Liver (tissue), 9 donors: Measurements from ENCODE around the gene KCNS1. TPM values are rescaled to one million over a fixed set of nuclear protein-coding genes. Genes with fewer than 3 reads are reported as not detected.

Experiments used
- DNase-seq: peaks from one replicate; pipeline ENCODE4 v3.0.0-alpha.2; 2017; ENCODE audit warnings: low spot score
- H3K27ac ChIP-seq, 2 donors: one replicate each; pipeline ENCODE4 v1.7.0; 2013; ENCODE audit warnings: inconsistent platforms in 2 of 2, low read length in 2 of 2, control low read depth in 1 of 2, low read depth in 1 of 2, mild to moderate bottlenecking in 1 of 2
- H3K27me3 ChIP-seq, 4 donors: one replicate each; pipeline versions ENCODE4 v1.6.1 to v1.7.0; 2013; ENCODE audit warnings: low read length in 3 of 4, inconsistent platforms in 1 of 4, mild to moderate bottlenecking in 1 of 4, moderate library complexity in 1 of 4; ENCODE audit not compliant: control insufficient read depth in 4 of 4, insufficient read depth in 4 of 4
- H3K36me3 ChIP-seq, 4 donors: one replicate each; pipeline versions ENCODE4 v1.6.1 to v1.7.0; 2013; ENCODE audit warnings: low read length in 3 of 4, mild to moderate bottlenecking in 3 of 4, low read depth in 1 of 4, moderate library complexity in 1 of 4; ENCODE audit not compliant: control insufficient read depth in 4 of 4, insufficient read depth in 3 of 4
- H3K4me1 ChIP-seq, 4 donors: one replicate each; pipeline versions ENCODE4 v1.6.1 to v1.7.0; 2013; ENCODE audit warnings: low read length in 3 of 4, mild to moderate bottlenecking in 3 of 4, moderate library complexity in 1 of 4; ENCODE audit not compliant: control insufficient read depth in 4 of 4, insufficient read depth in 4 of 4
- H3K4me3 ChIP-seq, 3 donors: one replicate each; pipeline versions ENCODE4 v1.6.1 to v1.7.0; 2013; ENCODE audit warnings: low read length in 3 of 3, control low read depth in 1 of 3, low read depth in 1 of 3, mild to moderate bottlenecking in 1 of 3
- H3K9ac ChIP-seq, 2 donors: one replicate each; pipeline ENCODE4 v1.7.0; 2013; ENCODE audit warnings: low read length in 2 of 2, mild to moderate bottlenecking in 2 of 2, moderate library complexity in 2 of 2, control low read depth in 1 of 2, low read depth in 1 of 2
- H3K9me3 ChIP-seq, 4 donors: one replicate each; pipeline versions ENCODE4 v1.6.1 to v1.7.0; 2013; ENCODE audit warnings: low read length in 3 of 4; ENCODE audit not compliant: control insufficient read depth in 4 of 4
- FOXA1 ChIP-seq: IDR thresholded peaks from 2 replicates; pipeline ENCODE4 v1.6.1; 2016; ENCODE audit warnings: antibody characterized with exemption
- FOXA2 ChIP-seq: IDR thresholded peaks from 2 replicates; pipeline ENCODE4 v1.6.1; 2016; ENCODE audit warnings: antibody characterized with exemption
- GABPA ChIP-seq, 2 donors: IDR thresholded peaks in 1 of 2; conservative IDR thresholded peaks in 1 of 2; 2 replicates each; pipeline ENCODE4 v1.6.1; 2016; ENCODE audit warnings: antibody characterized with exemption in 2 of 2, mild to moderate bottlenecking in 1 of 2, moderate library complexity in 1 of 2
- HNF4A ChIP-seq, 2 donors: conservative IDR thresholded peaks; 2 replicates each; pipeline ENCODE4 v1.6.1; 2016; ENCODE audit warnings: antibody characterized with exemption in 2 of 2, mild to moderate bottlenecking in 2 of 2
- HNF4G ChIP-seq: IDR thresholded peaks from 2 replicates; pipeline ENCODE4 v1.6.1; 2016; ENCODE audit warnings: antibody characterized with exemption
- JUND ChIP-seq, 2 donors: IDR thresholded peaks; 2 replicates each; pipeline ENCODE4 v1.6.1; 2016; ENCODE audit warnings: antibody characterized with exemption in 2 of 2
- NR2F2 ChIP-seq: IDR thresholded peaks from 2 replicates; pipeline ENCODE4 v1.6.1; 2016; ENCODE audit warnings: antibody characterized with exemption
- RAD21 ChIP-seq, 2 donors: IDR thresholded peaks; 2 replicates each; pipeline ENCODE4 v1.6.1; 2016; ENCODE audit warnings: antibody characterized with exemption in 2 of 2, mild to moderate bottlenecking in 2 of 2
- REST ChIP-seq: IDR thresholded peaks from 2 replicates; pipeline ENCODE4 v1.6.1; 2016; ENCODE audit warnings: antibody characterized with exemption, mild to moderate bottlenecking
- RXRA ChIP-seq, 2 donors: IDR thresholded peaks; 2 replicates each; pipeline ENCODE4 v1.6.1; 2017 to 2018; ENCODE audit warnings: antibody characterized with exemption in 2 of 2, mild to moderate bottlenecking in 1 of 2
- TAF1 ChIP-seq: conservative IDR thresholded peaks from 2 replicates; pipeline ENCODE4 v1.6.1; 2016; ENCODE audit warnings: antibody characterized with exemption, mild to moderate bottlenecking
- YY1 ChIP-seq: IDR thresholded peaks from 2 replicates; pipeline ENCODE4 v1.6.1; 2016; ENCODE audit warnings: antibody characterized with exemption, mild to moderate bottlenecking
- WGBS: extraction: QIAGEN DNeasy Blood & Tissue Kit; methylation state at CpG from one replicate; pipeline ENCODE4 v1.1.7; 2013; 5-methylcytosine and 5-hydroxymethylcytosine counted together
- polyA plus RNA-seq, 2 donors: library from polyadenylated mRNA; stranded (reverse) in 1 of 2; unstranded in 1 of 2; fragments of 200-250 nt in 1 of 2; fragments of >200 nt in 1 of 2; fragmentation: Nextera tagmentation in 1 of 2; extraction: Ambion mirVana in 1 of 2; gene quantifications; one replicate each; pipeline versions ENCODE4 v1.2.1 to v1.2.3, GENCODE V29; 2013 to 2015
- total RNA-seq, 2 donors: library from RNA; depleted of rRNA; stranded (reverse); fragments of >200 nt; gene quantifications; one replicate each; pipeline ENCODE4 v1.2.3, GENCODE V29; 2014
- TF ChIP-seq, protein P1 (sequence below): fragments of 150-350 bp; IDR thresholded peaks from 2 replicates; pipeline ENCODE4 v1.5.1; 2017; ENCODE audit warnings: improper control_type of control experiment, low read depth, low read length; ENCODE audit not compliant: missing input control
- TF ChIP-seq, protein P2 (sequence below): IDR thresholded peaks from 2 replicates; pipeline ENCODE4 v1.6.1; 2016; ENCODE audit warnings: antibody characterized with exemption
- TF ChIP-seq, protein P3 (sequence below): IDR thresholded peaks from 2 replicates; pipeline ENCODE4 v1.6.1; 2016; ENCODE audit warnings: antibody characterized with exemption
- donor health status: healthy.
- donor health status: healthy.
- donor health status: healthy.
- donor health status: healthy.
- donor health status: healthy.

The KCNS1 gene
- total and polyA plus RNA-seq, 4 donors, result 0.02 to 0.09 TPM; not detected in 2

GRCh38 chr20:45053430-45054351, 47.2 kb downstream of the KCNS1 start:
- no peak overlapping the region for H3K27ac ChIP-seq
- DNase-seq, result no peak
- no peaks in the 10 kb centered on the region for H3K9me3 ChIP-seq
- 89% methylated on average over 8 of the region's 8 CpGs for WGBS
- H3K4me3 ChIP-seq, result no peak overlapping the region
- H3K4me1 ChIP-seq, result no peaks in the 10 kb centered on the region
- H3K36me3 ChIP-seq, result peaks cover 0 to 5% (median 3%) of the 10 kb centered on the region in 4 donors
- no peaks in the 10 kb centered on the region for H3K27me3 ChIP-seq
- TF ChIP-seq REST (no peak), HNF4G (no peak), HNF4A (conservative IDR thresholded peaks at IDR 0.05) (no peak), GABPA (IDR thresholded peaks at IDR 0.05 in 1 of 2, conservative IDR thresholded peaks at IDR 0.05 in 1 of 2) (no peak), RAD21 (IDR thresholded peaks at IDR 0.05) (no peak), NR2F2 (no peak), YY1 (no peak), JUND (IDR thresholded peaks at IDR 0.05) (no peak), FOXA2 (no peak)
- TF ChIP-seq, protein P1, sequence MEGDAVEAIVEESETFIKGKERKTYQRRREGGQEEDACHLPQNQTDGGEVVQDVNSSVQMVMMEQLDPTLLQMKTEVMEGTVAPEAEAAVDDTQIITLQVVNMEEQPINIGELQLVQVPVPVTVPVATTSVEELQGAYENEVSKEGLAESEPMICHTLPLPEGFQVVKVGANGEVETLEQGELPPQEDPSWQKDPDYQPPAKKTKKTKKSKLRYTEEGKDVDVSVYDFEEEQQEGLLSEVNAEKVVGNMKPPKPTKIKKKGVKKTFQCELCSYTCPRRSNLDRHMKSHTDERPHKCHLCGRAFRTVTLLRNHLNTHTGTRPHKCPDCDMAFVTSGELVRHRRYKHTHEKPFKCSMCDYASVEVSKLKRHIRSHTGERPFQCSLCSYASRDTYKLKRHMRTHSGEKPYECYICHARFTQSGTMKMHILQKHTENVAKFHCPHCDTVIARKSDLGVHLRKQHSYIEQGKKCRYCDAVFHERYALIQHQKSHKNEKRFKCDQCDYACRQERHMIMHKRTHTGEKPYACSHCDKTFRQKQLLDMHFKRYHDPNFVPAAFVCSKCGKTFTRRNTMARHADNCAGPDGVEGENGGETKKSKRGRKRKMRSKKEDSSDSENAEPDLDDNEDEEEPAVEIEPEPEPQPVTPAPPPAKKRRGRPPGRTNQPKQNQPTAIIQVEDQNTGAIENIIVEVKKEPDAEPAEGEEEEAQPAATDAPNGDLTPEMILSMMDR, result no peak
- H3K9ac ChIP-seq, result no peak overlapping the region

- peaks cover 0 to 5% (median 3%) of the 10 kb centered on the region in 4 donors for H3K36me3 ChIP-seq
- 78% methylated on average over 7 of the region's 7 CpGs for WGBS
- H3K9me3 ChIP-seq, result no peaks in the 10 kb centered on the region
- no peak overlapping the region for H3K9ac ChIP-seq
- H3K27me3 ChIP-seq, result no peaks in the 10 kb centered on the region
- H3K4me3 ChIP-seq, result no peak overlapping the region
- H3K4me1 ChIP-seq, result no peaks in the 10 kb centered on the region
- no peak overlapping the region for H3K27ac ChIP-seq
- no peak for DNase-seq
- TF ChIP-seq HNF4G (no peak), NR2F2 (no peak), HNF4A (conservative IDR thresholded peaks at IDR 0.05) (no peak), REST (no peak), FOXA1 (no peak), GABPA (IDR thresholded peaks at IDR 0.05 in 1 of 2, conservative IDR thresholded peaks at IDR 0.05 in 1 of 2) (no peak), YY1 (no peak), RXRA (IDR thresholded peaks at IDR 0.05) (no peak), RAD21 (IDR thresholded peaks at IDR 0.05) (no peak), TAF1 (no peak)
- TF ChIP-seq, protein P2, sequence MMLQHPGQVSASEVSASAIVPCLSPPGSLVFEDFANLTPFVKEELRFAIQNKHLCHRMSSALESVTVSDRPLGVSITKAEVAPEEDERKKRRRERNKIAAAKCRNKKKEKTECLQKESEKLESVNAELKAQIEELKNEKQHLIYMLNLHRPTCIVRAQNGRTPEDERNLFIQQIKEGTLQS, result no peak
- TF ChIP-seq, protein P3, sequence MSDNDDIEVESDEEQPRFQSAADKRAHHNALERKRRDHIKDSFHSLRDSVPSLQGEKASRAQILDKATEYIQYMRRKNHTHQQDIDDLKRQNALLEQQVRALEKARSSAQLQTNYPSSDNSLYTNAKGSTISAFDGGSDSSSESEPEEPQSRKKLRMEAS, result no peak
- TF ChIP-seq, protein P1, result no peak
These were observed 48.1 kb downstream of the KCNS1 start for GRCh38 chr20:45052698-45053429.
